ENCODE measurements around the gene RAB3C.

DNA sequence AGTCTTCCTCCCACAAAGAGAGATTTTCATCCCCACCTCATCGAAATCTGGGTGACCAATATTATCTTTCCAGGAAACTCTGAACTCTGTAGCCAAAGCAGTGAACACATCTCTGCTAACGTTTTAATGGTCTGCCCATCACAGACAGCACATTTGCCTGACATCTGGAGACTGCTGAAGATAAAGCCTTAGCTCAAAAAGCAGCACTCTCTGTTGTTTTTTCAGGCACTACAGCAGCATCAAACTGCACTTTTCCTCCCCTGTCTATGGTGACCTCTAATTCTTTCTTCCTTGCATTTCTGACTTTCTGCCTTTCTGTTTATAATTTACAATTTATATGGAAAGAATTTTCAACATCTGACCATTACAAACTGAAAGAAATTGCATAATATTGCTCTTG is 66.8 kb downstream of the RAB3C start:
- TF ChIP-seq, protein P1, sequence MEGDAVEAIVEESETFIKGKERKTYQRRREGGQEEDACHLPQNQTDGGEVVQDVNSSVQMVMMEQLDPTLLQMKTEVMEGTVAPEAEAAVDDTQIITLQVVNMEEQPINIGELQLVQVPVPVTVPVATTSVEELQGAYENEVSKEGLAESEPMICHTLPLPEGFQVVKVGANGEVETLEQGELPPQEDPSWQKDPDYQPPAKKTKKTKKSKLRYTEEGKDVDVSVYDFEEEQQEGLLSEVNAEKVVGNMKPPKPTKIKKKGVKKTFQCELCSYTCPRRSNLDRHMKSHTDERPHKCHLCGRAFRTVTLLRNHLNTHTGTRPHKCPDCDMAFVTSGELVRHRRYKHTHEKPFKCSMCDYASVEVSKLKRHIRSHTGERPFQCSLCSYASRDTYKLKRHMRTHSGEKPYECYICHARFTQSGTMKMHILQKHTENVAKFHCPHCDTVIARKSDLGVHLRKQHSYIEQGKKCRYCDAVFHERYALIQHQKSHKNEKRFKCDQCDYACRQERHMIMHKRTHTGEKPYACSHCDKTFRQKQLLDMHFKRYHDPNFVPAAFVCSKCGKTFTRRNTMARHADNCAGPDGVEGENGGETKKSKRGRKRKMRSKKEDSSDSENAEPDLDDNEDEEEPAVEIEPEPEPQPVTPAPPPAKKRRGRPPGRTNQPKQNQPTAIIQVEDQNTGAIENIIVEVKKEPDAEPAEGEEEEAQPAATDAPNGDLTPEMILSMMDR (IDR thresholded peaks at IDR 0.05), result no peak
- TF ChIP-seq POLR2A (IDR thresholded peaks at IDR 0.05) (no peak), POLR2AphosphoS5 (IDR thresholded peaks at IDR 0.05; ENCODE audit: insufficient read depth in 1 of 2, low read depth in 1 of 2) (no peak)

Data from vagina (tissue), 2 donors.